ENCODE results near the gene HYAL2.

- TF ChIP-seq CTCF (IDR thresholded peaks at IDR 0.05; ENCODE audit: low read depth, low read length) (no peak), MYC (IDR thresholded peaks at IDR 0.05; ENCODE audit: low read depth, low read length) (no peak), POLR2A (IDR thresholded peaks at IDR 0.05; ENCODE audit: extremely low read depth, insufficient read length) (no peak)
Observed at GRCh38 chr3:50290161-50290641, 32.3 kb downstream of the HYAL2 start.

Data from NB4 (cell line).